GM19193 (cell line): ENCODE measurements around the gene EXT2.

Source experiments
- POLR2A ChIP-seq: IDR thresholded peaks from 4 replicates; pipeline ENCODE4 v1.6.1; 2011; ENCODE audit not compliant: insufficient read depth, insufficient read length; ENCODE audit errors: extremely low read depth

Gene EXT2

DNA sequence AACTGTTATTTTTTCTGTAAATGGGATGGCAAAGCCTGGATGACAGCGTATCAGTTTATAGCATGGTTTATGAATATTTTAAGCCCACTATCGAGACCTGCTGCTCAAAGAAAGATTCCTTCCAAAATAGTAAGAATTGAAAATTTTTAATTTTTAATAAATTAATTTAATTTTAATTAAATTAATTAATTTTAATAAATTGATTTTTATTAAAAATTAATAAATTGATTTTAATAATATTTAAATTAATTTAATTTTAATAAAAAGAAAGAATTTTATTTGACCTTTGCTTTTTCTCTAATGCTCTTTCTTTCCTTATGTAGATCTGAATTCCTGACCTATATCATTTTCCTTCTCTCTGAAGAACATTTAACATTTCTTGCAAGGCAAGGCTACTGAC is 62.9 kb downstream of the EXT2 start:
- TF ChIP-seq POLR2A, result no peak

DNA sequence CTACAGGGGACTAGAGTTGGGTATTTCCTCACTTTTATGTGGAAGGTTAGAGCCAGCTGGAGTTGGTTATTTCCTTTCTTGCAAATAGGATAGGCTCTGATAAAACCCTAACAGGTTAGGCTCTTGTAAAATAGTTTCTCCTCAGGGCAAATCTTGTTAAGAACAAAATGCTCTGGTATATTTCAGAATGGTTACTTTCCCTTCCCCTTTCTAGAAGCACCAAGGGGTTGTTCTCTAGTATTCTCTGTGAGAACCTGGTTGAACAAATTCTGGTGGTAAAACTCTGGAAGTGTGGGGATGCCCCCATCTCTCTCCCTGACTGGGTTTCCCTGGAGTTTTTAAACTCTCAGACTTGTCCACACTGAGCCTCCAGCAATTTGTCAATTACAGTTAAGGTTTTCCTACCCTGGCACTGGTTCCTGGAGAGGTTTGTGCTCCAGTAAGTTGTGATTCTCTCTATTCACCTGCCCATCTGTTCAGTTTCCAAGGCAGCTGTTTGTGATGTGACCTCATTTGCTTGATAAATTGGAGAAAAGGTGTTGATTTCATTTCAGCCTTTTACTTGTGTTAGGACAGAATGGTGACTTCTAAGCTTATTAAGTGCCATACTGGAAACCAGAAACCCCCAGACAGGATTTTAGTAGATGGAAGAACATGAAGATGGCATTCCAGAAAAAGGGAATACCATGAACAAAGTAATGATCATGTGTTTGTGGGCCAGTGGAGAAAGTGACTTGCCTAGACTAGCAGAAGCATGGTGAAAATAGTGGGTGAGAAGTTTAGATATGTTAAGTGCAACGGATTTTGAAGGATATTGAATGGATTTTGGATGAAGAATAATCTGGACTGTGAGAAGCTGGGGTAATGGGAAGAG is 64.6 kb downstream of the EXT2 start:
- TF ChIP-seq POLR2A, result no peak

DNA sequence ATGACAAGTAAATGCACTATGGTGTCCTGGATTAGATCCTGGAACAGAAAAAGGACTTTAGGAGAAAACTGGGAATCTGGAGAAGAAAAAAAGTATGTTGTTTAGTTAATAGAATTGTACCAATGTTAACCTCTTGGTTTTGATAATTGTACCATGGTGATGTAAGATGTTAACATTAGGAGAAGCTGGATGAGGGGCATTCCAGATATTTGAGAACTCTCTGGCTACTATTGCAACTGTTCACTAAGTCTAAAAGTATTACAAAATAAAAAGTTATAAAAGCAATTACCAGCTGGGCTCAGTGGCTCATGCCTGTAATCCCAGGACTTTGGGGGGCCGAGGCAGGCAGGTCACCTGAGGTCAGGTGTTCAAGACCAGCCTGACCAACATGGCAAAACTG is 66.5 kb downstream of the EXT2 start:
- TF ChIP-seq POLR2A, result no peak

DNA sequence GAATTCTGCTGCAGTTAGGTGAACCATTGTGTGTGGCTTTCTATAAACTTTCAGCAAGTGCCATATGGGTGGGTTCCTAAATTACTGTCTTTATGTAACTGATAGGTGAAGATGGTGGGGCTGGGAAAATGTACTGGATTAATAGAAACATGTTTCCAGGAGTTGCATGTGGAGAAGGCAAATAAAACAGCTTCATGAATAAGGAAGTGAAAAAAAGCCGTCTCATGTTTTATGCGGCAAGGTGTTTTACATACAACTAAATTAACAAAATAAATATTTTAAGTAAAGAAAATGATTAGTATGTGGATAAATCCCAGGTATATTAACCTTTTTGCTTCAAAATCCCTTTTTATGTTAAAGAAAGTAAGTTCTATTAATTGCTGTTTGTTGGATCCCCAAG is 67.2 kb downstream of the EXT2 start:
- TF ChIP-seq POLR2A, result no peak

DNA sequence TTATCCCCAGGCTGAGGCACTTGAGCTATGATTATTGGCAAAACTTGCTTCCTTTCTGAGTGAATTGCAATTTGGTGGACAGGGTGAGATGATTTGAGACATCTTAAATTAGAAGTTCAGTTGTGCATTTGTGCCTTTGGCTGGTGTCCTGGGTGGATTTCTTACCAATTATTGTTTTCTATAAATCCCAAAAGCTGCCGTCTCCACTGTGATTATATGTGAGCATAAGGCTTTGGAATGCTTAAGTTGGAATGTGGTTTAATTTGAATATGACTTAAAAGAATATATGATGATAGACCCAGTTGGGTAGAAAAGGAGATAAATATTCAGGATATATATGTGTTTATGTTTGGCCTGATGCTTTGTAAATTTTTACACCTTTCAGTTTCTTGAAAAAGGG is 70.0 kb downstream of the EXT2 start:
- no peak for TF ChIP-seq POLR2A

DNA sequence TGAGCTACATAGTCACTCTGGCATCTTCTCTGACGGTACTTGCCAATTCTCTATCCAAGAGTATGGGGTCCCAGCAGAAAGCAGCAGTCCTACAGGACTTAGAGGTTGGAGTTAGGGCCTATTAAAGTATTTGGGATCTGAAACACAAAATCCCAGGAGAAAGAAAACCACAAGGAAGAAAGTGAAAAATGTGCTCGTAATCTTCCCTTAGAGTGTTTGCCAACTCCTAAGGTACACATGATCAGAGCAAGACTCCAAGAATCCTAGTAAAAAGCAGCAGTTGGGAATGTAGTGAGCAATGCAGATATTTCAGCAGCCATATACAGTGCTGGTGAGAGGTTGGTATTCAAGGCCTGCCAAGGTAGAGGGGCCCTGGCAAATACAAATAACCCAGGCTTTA is 71.6 kb downstream of the EXT2 start:
- no peak for TF ChIP-seq POLR2A

DNA sequence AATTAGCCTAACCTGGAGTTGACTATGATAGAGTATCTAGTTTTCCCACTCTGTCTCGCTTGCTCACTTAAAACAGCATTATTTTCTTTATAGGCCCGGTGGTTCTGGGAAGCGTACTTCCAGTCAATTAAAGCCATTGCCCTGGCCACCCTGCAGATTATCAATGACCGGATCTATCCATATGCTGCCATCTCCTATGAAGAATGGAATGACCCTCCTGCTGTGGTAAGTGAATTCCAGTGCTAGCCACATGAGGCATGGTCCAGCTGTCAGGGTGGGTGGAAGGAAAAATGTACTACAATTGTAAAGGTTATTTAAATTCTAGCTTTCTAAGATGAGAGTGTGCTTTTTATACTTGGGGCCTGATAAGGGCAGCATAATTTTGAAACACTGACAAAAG is 76.0 kb downstream of the EXT2 start:
- no peak for TF ChIP-seq POLR2A

DNA sequence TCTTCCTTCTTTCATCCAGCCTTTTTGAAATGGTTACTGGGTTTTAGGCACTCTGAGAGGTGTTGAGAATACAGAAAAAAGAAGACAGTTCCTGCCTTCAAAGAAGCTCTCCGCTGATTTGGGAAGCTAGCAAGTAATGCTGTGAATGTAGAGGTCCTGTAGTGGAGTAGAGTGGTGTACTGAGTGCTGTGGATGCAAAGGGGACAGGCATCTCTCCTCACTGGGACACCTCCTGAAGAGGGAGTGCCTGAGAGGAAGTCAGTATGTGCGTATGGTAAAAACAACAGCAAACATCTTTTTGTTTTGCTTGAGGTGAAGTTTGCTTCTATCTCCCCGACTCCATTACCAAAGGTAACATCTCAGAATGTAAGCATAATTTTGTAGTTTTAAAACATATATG is 77.5 kb downstream of the EXT2 start:
- no peak for TF ChIP-seq POLR2A

DNA sequence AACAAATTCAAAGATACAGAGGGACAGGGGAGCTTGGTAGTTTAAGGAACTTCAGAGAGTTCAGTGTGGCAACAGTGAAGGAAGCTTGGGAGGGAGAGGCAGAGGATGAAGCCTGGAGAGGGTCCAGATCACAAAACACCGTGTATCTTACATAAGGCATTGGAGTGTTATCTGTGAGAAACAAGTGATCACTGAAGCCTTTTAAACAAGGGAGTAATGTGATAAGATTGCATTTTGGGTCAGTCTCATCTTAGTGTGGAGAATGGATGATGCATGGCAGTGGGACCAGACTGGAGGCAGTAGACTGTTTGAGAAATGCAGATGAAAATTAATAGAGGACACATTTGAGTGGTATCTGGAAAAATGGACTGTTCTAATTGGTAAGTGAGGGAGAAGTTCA is 79.4 kb downstream of the EXT2 start:
- no peak for TF ChIP-seq POLR2A

DNA sequence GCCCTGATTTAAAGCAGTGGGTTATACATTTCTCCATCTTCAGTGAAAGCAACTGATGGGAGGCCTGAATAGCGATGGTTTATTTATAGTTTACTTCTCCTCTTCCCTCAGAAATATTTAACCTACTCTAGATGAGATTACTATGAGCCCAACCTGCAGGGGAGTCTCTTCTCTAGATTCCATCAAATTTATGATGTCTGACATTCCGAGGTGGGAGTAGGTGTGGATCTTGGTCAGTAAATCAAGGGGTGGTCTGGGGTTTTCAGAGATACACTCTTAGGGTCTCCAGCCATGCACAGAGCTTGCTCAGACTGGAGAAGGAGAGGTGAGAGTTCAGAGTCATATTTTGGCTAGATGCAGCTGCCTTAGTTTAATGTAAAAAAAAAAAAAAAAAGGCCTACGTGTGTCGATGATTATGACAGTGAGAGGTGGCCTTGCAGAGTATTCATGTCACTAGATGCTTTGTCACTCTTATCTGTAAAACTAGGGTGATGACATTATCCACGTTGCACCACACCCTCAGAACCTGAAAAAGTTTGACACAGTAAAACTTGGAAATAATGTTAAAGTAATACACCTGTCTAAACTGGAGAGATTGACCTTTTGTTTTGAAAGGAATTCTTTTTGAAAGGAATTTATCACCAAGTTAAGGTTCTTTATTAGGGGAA is 81.2 kb downstream of the EXT2 start:
- TF ChIP-seq POLR2A, result no peak

DNA sequence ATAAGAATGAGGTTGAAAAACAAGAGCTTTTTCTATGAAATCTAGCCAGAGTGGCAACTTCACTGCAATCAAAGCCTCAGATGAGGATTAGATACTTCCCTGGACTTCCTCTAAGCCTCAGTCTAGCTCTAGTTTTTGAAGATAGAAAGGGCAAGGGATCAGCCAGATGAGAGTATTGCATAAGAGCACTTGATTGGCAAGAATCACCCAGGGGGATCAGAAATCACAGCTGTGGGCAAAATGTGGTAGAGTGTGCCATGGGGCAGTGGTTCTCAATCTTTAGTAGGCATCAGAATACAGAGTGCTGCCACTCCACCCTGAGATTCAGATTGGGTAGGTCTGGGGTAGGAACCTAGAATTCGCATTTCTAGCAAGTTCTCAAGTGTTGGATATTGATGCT is 82.4 kb downstream of the EXT2 start:
- TF ChIP-seq POLR2A, result no peak

DNA sequence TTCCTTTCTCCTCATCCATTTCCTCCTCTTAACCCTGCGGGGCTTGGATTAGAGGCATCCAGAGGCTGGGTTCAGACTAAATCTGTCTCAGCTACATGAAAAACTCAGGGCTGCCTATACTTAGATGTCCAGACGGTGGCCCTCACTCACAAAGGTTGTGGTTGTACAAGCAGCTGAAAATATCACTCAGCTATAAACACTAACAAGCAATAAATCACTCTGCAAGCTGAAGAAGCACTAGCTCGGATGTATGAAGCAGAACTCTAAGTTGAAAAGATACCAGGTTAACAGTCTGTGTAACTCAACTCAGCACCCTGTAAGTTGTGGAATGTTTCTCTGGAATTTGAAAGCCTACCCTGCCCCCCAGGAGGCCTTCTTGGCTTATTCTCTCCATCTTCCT is 82.9 kb downstream of the EXT2 start:
- no peak for TF ChIP-seq POLR2A

DNA sequence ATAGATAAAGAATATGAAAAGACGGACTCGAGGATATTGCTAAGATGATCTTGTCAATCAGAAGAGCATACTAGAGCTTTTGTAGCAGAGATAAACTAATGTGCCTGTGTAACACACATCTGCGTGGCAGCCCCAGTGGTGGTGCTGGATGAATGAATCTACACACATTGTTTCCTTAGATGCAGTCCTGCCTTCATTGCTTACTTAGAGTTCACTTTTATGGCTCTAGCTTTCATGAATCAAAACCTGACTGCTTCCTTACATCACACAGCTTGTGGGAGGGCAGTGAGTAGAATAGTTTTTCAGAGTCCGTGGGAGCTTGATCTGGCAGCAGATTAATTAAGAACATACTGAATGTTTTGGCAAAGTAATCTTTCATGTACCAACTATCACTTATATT is 83.7 kb downstream of the EXT2 start:
- TF ChIP-seq POLR2A, result no peak

DNA sequence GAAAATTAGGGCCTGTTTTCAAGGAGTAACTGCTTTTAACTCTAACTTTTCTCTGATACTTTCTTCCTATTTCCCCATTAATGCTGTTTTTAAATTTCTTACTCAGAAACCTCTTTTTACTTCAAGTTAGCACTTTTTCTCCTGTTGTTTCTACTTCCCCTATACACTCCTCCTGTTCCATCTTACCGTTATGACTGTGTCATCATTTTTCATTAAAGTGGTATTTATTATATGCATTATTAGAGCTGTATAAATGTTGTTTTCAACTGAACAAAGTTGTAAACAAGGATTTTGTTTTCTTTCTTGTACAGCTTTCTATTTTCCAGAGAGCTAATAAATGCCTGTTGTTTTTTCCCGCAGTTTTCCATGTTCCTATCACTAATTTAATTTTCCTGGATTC is 84.6 kb downstream of the EXT2 start:
- TF ChIP-seq POLR2A, result no peak

DNA sequence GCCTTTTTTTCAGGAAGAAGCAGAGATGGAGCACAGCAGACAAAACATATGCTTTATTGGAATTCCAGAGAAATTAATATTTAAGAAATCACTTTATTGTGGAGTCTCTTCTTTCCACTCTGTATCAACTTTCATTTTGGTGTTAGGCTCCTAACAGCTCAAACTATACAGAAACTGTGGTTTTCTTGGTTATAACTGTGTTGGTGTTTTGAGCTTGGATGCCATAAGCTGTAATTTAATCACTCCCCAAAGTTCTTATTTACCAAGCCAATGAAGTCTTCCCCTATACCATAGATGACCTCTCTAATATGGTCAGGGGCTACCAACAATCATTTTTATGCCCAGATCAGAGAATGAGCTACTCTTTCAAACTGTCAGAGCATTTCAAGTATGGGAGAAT is 90.0 kb downstream of the EXT2 start:
- no peak for TF ChIP-seq POLR2A

DNA sequence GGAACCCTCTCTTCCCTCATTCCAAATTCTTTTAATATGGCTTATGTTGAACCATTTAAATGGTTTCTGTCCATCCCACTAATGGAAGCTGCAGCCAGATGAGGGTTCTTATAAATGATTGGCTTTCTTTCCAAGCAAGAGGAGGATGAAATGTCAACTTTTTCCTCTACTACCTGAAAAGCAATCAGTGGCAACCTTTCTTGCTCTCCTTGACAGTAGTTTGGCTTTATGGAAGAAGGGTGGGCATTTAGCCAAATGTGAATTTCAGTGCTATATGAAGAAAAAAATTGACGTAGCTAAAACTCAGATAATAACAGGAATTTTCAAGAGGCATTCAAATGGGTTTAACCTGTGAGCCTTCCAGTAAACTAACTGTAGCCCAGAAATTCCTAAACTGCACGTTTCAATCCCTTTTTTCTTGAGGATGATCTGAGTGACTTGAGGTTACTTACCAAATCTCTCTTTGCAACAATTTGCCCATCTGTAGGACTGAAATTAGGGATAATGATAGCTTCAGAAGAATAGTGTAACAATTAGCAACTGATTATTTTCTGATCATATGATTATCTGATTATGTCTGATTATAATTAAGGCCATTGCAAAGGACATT is 90.9 kb downstream of the EXT2 start:
- TF ChIP-seq POLR2A, result no peak

DNA sequence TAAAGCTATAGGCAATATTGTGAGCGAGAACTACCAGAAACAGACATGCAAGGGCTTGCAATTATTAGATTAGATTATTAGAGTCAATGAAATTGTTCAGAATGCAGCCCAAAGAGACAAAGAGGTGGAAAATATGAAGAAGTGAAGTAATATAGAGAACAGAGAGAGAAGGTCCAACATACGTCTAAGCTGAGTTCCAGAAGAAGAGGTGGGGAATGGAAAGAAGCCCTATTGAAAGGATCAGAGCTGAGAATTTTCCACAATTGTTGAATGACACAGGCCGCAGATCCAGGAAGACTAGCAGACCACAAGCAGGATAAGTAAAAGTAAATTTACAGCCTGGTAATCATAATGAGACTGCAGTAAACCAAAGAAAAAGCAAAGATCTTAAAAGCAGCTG is 93.2 kb downstream of the EXT2 start:
- no peak for TF ChIP-seq POLR2A
